T-helper 1 cell treated with Interleukin-12 subunit alpha and Interleukin-12 subunit beta and Interleukin-4 antibody, amounts not matched to agents 30 ng/mL and 1 ng/mL, for 36 hours (primary cell): ENCODE measurements around the gene DDI1. TPM values are rescaled to one million over a fixed set of nuclear protein-coding genes. Genes with fewer than 3 reads are reported as not detected.

Source experiments
- intact Hi-C: fragments of 100-400 bp; cut with micrococcal nuclease; formaldehyde crosslinking; loops from one replicate; pipeline ENCODE4 v1.15.1; 2024
- total RNA-seq: library from RNA; stranded (reverse); gene quantifications from 2 replicates; pipeline ENCODE4 v1.2.3, GENCODE V29; 2022

DDI1 gene
- not detected in 2 replicates for total RNA-seq

DNA sequence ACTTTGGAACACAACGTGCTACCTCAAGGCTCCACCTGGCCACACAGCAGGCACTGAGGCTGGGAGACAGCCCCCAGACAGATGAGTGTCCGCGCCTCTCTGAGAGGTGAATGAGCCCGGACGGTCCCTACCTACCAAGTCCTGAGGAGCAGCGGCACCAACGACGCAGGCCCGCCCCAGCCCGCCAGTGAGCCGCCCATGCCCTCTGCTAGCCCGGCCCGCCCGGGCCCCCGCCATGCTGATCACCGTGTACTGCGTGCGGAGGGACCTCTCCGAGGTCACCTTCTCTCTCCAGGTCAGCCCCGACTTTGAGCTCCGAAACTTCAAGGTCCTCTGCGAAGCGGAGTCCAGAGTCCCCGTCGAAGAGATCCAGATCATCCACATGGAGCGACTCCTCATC lies at the start of gene DDI1:
Gene DDI1, plus strand, starts transcription at position 53 of the 400 bp plus-strand sequence. Its CDS starts 183 bp downstream, at position 236.
- intact Hi-C loops: no loop called here

GRCh38 chr11:103987629-103988594 lies 48.5 kb upstream of the DDI1 start:
- intact Hi-C loops: loop anchor here (5.0 kb wide), 1 partner anchor 134 kb away; no protein-coding TSS in a partner anchor

DNA sequence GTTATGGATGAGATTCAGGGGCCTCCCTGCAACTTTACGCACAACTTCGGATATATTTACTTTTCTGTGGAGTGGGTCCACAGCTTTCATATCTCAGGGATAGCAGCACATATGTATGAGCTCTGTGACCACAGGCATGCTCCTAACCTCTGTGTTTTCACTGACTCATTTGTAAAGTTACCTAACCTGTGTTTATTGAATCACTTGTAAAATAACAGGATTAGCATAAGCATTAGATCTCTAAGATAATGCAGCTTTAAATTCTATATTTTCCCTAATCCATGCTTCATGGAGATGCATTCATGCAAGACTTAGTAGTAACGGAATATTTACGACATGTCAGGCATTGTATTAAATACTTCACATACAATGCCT lies 47.9 kb upstream of the DDI1 start:
- intact Hi-C loops: loop anchor here (5.0 kb wide), 1 partner anchor 134 kb away; no protein-coding TSS in a partner anchor

DNA sequence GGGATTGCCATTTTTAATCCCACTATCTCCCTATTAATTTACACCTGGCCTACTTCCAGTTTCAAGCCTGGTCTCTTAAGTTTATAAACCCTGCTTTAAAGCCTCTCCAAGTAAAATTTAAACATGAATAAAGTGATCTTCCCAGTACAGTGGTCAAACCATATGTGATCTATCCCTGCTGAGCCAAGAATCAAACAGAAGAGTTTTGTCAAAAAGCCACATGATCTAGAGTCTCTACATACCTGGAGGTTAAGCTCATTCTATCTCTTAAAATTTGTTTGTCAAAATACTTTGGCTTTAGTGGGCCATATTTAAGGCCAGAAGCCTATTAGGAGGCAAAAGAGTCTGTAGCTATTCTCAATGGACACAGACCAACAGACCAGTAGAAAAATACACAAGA lies 42.9 kb upstream of the DDI1 start:
- intact Hi-C loops: no loop called here

GRCh38 chr11:103994094-103994493 lies 42.3 kb upstream of the DDI1 start:
- intact Hi-C loops: no loop called here

DNA sequence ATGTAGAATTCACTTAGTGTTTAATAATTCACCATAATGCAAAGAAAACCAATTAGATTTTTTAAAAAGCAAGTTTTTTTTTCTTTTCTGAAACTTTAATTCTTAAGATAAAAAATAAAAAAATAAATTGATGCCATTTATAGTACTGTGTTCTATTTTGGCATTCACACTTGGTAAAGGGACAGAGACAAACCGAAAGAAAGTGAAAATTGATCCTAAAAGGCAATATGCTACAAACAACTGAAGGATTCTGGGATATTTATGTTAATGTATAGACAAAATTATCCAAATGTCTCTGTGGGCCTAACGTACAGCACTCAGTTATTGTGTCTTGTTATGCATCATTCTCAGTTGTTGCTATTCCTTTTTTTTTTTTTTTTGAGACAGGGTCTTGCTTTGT lies 41.9 kb upstream of the DDI1 start:
- intact Hi-C loops: no loop called here

DNA sequence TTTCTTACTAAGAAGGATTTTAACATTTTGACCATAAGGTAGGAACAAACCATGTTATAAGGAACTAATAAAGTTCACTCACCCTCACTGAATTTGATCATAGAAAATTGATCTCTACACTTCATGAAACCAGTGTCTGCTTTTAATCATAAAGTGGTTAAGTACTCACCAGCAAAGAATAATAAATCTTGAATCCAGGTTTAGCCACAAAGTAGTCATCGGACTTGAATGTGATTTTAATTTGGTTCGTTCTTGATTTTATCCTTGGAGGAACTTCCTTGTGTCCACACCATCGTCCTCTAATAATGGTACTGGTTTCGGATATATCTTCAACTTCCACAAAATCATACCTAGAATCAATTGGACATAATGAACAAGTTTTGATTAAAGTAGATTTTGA lies 40.5 kb upstream of the DDI1 start:
- intact Hi-C loops: no loop called here

DNA sequence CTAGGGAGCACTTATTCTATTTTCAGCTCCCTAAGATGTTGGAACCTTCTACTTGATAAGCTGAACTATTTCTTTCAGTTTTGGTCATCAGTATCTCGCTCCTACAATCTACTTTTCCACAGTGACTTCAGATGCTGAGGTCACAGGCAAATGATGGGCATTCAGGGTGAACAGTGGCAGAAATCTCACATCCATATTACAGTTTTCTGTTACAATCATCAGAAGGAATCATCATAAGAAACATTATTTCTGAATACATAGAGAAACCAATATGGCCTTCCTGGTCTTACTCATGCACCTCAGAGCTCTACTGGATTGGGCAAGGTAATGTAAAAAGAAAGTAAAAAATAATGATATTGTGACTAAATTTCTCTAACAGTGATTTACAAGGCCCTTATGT lies 39.4 kb upstream of the DDI1 start:
- intact Hi-C loops: no loop called here

- intact Hi-C loops: no loop called here
These were observed 37.5 kb upstream of the DDI1 start for GRCh38 chr11:103998826-103999508.

GRCh38 chr11:104000798-104001197 lies 35.6 kb upstream of the DDI1 start:
- intact Hi-C loops: no loop called here

DNA sequence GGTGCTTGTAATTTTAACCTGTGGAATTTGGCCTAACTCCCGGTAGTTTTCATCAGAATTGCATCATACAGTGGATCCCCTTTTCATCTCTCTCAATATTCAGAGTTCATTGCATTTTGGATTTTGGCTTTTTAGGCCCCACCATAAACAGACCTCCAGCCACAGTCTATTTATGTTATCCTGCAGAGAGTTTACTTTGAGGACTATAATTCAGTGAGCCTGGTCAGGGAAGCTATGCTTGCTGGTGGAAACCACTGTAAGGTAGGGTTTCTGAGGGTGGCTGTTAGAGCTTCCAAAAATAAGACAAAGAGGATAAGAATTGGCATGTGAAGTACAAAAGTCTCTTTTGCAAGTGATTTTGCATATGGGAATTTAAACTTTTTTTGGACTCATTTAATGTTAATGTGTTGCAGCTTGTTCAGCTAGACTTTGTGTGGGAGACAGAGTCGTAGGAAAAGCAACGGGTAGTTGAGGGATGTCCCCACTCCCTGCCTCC lies 34.8 kb upstream of the DDI1 start:
- intact Hi-C loops: no loop called here

DNA sequence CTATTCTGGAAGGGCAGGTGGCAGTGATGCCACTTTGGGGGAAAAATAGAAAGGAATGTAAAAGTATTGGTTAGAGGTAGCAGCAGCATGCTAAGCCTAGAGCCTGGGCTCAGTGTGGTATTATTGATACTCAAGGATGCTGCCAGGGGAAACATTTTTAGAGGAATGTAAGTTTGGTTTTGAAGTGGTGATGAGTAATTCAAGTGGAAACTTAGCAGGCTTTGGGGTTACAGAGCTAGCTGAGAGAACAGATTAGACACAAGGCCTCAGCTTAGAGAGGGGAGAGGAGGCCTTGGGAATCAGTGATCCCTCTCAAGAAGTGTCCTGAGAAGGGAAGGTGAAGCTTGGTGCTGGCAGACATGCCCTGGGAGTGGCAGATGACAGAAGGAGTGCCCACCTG lies 32.9 kb upstream of the DDI1 start:
- intact Hi-C loops: no loop called here

DNA sequence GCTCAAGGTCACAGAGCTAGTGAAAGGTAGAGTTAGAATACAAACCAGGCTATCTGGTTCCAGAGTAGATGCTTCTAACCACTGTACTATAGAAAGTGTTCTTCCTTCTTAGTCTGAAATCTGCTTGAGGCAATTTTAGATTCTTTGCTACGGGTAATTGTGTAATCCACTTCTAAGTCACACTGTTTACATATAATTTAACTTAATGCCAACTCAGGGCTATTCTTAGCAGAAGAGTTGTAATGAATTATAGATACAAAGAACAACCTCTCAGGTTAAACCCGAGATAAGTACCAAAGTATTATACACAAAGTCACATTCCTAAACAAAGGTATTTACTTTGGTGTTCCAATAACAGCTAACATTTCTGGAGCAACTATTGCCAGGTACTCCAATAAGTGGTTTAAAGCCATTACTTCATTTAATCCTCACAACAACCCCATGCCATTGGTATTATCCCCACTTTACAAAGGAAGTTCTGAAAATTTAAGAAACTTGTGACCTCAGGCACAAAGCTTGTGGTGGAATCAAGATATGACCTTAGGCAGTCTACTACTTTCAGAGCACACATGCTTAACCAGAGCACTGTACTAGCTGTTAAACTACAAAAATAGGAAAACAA lies 31.1 kb upstream of the DDI1 start:
- intact Hi-C loops: no loop called here

DNA sequence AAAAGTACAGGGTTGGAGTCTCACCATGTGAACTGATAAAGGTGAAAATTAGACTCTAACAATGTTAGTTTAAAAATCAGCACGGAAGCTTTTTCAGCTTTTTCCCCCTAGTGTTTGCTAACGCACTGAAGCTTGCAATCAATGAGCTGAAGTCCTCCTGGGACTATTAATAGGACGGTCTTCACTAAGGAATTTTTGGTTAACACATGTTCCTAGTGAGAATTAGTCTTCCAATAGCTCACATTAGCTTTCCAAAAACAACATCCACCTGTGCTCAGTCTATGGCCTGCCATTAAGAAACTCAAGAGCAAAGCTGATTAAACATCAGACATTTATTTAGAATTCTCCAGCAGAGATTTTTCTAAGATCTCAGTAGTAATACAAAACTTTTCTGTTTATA lies 26.7 kb upstream of the DDI1 start:
- intact Hi-C loops: no loop called here

GRCh38 chr11:104011044-104011443 lies 25.4 kb upstream of the DDI1 start:
- intact Hi-C loops: no loop called here

- intact Hi-C loops: no loop called here
These were observed 20.6 kb upstream of the DDI1 start for GRCh38 chr11:104015649-104016415.

DNA sequence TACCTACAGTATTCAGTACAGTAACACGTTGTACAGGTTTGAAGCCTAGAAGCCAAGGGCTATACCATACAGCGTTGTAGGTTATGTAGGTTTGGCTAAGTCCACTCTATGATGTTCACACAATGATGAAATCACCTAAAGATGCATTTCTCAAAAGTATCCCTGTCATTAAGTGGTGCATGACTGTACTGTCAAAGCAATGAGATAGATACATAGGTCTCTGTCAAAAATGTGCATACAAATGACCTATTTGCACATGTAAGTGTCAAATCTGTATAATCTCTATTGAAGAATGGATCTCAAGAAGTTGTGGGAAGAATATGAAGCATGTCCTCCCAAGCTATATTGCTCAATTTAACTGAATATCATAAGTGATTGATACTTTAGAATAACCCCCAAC lies 11.9 kb upstream of the DDI1 start:
- intact Hi-C loops: no loop called here

DNA sequence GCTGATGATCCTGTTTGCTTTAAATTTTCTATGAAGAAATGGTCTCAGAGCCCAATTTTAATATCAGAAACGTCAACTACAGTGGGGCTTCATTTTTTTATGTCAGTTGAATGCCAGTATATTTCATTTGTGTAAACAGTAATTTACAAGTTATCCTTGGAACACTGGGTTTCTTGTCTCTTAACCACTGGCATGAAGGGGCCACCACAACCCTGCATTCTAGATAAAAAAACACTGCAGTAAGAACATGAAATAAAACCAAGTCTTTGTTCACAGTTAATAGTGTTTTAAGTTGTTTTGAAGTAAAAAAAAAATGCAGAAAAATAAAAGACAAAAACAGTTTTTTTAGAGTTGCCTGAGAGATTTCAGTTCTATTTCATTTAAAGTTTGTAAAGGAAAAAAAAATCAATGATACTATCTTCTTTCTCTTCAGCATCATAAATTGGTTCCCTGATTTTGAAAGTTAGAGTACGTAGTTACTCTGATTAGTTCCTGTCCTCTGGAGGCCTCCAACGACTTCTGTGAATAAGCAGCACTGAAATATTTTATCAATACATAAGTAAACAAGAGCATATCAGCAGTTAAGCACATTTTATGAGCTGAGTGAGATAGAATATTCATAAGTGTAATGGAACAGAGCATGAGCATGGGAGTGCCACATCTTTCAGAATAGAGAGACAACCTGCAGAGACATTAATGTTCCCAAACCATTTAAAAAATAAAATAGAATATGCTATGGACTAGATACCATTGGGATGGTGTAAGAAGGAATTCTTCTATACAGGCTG lies 7.8 kb upstream of the DDI1 start:
- intact Hi-C loops: no loop called here

- intact Hi-C loops: no loop called here
These were observed 3.3 kb upstream of the DDI1 start for GRCh38 chr11:104033134-104033533.

- intact Hi-C loops: no loop called here
These were observed 2.9 kb upstream of the DDI1 start for GRCh38 chr11:104033561-104033960.
